HG03442 (cell line): Measurements from ENCODE around the gene SRD5A2.

ENCODE experiments used
- ATAC-seq: cut with Tn5 transposase; IDR thresholded peaks from one replicate; pipeline ENCODE4 v1.9.1; 2021; ENCODE audit warnings: mild to moderate bottlenecking, moderate library complexity; ENCODE audit not compliant: unreplicated experiment

SRD5A2 gene, protein sequence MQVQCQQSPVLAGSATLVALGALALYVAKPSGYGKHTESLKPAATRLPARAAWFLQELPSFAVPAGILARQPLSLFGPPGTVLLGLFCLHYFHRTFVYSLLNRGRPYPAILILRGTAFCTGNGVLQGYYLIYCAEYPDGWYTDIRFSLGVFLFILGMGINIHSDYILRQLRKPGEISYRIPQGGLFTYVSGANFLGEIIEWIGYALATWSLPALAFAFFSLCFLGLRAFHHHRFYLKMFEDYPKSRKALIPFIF

DNA sequence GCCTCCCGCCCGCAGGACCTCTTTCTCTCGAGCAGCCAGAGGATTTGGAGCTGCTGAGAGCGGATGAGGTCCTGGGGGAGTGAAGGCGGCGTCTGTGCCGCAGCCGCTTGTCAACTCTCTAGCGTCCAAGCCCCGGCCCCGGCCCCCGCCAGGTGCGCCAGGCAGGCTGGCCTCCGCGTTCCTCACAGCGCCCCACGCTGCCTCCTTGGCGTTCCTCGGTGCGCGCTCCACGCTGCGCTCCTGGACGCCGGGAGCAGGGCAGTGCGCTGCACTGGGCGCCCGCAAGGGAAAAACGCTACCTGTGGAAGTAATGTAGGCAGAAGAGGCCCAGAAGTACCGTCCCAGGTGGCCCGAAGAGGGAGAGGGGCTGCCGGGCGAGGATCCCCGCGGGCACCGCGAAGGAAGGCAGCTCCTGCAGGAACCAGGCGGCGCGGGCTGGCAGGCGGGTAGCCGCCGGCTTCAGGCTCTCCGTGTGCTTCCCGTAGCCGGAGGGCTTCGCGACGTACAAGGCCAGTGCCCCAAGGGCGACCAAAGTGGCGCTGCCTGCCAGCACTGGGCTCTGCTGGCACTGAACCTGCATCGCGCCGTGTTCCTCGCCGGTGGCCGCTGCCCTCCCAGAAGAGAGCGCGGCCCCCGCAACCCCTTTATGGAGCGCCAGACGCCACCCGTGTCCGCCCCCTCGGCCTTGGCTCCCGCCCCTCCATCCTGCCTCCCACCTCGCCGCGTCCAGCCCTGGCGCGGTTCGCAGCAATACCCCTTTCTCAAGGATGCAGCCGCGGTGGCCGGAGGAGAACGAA, at the start of gene SRD5A2:
SRD5A2 (minus strand) TSS at position 618 of the 797 bp plus-strand sequence; CDS start at position 580, 38 bp downstream.
- ATAC-seq = no peak

DNA sequence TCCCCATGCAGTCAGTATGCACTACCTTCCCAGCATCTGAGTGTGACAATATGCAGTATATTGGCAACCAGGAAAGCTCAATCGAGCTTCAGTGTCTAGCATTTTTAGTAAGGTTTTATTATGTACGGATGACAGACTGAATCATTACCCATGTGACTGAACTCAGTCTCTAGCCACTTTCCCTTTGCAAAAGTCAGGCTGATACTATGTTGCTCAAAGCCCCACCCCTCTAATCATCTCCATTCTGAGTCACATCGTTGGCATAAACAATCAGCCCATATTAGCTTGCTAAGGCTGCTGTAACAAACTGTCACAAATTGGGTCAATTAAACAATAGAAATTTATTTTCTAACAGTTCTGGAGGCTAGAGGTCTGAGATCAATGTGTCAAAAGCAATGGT, 25.8 kb upstream of the SRD5A2 start:
- ATAC-seq = no peak

DNA sequence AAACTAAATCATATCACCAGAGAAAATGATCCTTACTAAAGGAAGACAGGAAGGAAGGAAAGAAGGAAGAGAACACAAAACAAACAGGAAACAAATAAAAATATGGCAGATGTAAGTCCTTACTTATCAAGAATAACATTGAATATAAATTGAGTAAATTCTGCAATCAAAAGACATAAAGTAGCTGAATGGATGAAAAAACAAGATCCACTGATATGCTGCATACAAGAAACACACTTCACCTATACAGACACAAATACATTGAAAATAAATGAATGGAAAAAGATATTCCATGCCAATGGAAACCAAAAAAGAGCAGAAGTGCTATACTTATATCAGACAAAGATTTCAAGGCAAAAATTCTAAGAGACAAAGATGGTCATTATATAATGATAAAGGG, 18.0 kb upstream of the SRD5A2 start:
- ATAC-seq = no peak

DNA sequence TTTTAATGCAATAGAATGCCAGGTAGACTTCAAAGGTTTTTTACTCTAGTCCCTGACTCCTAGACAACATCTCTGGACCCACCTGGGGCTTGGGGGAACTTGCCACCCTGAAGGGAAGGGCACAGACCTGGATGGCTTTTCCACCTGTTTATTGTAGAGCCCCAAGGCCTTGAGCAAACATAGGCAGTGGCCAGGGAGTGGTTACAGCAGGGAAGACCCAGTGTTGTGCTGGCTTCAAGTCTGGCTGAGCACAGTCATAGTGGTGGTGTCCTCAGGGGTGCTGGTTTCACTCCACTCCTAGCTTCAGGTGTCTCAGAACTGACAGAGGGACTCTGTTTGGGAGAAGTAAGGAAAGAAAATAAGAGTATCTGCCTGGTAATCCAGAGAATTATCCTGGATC, 5.5 kb upstream of the SRD5A2 start:
- no peak for ATAC-seq

DNA sequence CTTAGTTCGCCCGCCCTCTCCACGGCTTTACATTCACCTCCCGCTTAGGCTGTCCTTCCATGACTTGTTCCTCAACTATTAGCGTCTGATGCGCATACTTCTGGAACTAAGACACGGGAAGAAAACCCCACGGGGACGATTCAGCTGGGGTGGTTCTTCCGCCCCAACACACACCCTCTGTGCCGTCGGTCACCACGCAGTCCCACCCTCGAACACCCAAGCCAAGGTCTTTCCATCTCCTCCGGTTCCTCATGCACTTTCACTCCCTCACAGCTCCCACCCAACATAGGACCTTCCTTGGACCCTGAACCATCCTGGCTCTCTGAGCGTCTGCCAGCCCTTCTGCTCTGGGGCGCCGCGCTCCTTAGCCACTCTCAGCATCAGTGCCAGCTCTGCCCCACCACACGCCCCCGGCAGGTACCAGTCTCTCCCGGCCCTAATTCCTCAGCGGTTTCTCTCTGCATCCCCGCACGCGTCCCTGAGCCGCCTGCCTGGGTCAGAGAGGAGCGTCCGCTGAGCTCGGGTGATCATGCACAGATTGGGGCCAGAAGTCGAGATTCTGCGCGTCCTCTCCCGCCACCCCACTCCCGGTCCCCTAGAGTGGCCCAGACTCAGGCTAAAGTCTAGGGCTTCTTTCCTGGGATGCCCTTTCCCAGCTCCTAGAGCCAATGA, 522 bp upstream of the SRD5A2 start:
- ATAC-seq = no peak

DNA sequence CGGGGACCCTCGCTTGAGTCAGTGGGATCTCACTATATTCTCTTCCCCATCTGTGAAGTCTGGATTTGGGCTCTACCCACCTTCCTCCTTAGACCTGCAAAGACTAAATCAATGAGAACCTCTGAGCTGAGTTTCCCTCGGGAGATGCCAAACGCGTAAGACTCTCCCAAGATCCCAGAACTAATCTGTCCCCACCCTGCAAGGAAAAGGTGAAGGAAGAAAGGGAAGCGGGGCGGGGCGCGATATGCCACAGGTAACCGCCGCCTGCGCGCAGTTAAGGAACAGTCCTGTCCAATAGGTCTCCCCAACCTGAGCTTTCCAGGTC, 780 bp downstream of the SRD5A2 start:
- no peak for ATAC-seq

DNA sequence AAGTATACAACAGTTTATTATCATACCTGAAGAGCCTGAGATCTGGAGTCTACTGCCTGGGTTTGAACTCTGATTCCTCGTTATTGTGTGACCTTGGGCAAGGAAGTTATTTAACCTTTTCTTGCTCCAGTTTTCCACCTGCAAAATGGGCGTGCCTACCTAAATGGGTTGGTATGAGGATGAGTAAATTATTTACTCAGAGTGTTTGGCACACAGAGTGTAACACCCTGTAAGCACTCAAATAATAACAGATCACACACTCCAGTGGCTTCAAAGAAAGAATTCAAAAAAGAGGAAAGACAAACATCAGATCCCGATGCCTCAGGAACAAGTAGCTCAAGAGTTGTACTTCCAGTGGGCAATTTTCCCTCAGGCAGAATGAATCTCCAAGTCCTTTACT, 2.4 kb downstream of the SRD5A2 start:
- ATAC-seq = no peak

DNA sequence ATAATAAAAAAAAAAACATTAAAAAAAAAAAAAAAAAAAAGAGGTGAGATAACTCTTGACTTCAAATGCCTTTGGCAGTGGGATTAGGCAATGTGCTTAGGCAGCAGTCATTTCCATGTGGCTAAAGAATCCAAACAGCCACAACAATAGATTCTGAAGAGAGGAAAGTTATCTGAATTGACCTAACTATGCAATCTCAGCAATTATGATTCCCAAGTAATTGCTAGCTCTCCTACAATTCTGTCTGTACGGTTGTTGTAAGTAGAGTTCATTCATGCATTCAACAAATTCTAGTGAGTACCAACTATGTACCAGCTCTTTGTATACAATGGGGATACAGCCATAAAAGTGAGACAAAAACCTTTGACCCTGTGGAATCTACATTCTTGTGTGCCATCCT, 3.6 kb downstream of the SRD5A2 start:
- ATAC-seq = no peak

DNA sequence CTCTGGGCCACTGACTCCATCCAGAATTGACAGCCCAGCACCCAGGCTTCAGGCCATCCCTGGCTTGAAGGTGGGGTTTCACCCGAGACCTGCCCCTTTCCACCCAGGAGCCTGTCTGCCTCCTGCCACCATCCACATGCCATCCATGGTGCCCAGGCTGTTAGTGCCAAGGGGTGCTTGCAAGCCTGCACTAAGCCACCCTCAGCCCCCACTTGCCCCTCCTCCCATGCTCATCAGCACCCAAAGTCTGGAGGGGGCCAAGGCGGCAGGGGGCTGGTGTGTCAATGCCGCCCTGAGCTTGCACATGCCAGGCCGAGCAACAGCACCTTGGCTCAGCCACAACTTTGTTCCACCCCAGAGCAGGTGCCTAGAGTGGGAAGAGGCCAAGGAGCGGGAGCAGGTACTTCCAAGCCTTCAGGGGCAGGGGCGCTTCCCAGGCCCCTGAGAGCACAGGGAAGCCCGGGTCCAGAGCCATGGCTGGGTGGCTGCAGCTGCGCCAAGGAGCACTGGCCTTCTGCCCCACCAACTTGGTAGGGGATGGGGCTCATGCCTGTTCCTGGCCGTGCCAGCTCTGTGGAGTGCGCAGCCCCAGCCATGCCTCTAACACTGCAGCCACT, 12.0 kb downstream of the SRD5A2 start:
- ATAC-seq = no peak

DNA sequence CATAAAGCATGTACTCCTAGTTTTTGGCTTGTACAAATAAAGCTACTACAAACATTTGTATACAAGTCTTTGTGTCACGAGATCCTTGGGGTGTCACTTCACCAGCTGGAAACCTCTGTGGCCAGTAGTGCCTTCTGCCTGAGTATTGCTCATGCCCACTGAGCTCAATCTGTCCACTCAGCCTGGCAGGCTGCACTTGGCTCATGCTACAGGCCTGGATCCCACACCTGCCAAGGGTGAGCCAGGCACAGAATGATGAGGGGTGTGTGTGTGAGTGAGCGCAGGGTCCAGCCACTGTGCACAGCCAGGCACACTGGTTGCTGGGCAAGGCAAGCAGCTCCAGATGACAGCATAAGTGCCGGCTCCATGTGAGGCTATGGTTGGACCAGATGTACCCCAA, 13.1 kb downstream of the SRD5A2 start:
- ATAC-seq = no peak

DNA sequence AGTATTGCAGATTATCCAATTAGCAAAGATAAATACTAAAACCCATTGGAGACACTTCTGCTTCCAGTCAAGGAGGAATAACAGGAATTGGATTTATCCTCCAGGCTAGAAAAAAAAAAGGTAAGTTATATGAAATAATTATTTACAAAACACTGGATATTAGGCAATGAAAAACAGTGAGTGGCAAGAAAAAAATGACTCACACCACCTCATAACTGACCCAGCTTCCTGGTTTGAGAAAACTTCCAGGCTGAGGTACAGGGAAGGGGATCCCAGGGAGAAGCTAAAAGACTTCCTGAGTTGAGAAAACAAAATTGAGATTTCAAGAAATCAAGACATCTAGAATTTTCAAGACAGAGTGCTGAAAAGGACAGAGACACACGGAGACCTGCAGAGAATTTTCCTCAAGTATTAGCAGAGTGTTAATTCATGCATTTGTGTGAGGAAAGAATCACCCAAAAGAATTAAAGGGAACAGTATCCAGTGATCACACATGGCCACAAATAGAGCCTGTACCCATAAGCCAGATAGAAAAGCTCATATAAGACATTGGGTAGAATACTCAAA, 17.4 kb downstream of the SRD5A2 start:
- no peak for ATAC-seq

DNA sequence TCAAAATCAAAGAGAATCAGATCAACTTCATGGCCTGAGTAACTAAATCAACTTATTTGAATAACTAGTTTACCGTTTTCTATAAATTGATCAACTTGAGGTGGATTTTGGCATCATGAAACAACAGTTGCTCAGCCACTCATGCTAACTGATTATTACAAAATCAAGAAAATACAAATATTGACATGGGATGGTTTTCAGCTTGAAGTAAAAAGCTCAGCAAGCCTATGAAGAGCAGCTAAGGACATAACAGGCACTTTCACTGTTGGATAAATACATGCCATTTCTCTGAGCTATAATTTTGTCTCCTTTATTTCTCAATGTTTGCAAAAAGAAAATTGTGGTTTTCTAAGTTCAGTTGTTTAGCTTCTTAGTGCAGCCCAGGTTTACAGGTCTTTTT, 18.9 kb downstream of the SRD5A2 start:
- no peak for ATAC-seq

DNA sequence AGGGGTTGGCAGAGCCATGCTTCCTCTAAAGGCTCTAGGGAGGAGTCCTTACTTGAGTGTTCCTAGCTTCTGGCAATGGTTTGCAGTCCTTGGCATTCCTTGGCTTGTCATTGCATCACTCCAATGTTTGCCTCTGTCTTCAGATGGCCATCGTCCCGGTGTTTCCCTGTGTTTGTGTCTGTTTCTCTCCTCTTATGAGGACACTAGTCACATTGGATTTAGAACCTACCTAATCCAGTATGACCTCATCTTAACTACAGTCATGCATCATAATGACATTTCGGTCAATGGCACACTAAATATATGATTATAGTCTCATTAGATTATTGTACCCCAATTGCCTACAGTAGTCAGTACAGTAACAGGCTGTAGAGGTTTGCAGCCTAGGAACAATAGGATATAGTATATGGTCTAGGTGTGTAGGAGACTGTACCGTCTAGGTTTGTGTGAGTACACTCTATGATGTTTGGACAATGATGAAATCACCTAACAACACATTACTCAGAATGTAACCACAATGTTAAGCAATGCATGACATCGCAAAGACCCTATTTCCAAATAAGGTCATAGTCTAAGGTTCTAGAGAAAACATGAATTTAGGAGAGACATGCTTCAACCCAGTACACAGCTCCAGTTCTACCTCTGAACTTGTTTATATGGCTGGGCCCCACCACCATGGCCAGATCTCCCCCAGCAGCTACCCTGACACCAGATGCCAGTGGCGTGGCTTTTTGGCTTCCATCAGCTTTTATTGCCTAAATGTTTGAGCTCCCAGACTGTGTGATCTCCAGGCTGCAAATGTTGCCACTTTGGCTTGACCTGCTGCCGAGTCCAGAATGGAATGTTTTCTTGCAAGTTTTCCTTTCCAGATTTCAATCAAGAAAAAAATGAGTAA, 22.1 kb downstream of the SRD5A2 start:
- no peak for ATAC-seq

DNA sequence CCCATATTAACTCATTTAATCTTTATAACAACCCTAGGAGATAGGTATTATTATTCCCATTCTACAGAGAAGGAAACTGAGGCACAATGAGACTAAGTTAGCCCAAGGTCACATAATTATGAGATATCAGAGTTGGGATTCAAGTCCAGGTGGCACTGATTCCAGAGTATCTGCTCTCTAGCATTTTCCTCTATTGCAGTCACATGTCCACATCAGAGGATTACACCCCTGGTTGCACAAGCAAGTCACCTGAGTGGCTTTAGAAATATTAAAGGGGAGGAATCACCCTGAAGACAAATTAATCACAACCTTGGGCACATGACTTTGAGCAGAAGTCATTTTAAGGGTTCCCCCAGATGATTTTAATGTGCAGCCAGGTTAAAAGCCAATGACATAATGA, 23.8 kb downstream of the SRD5A2 start:
- no peak for ATAC-seq

DNA sequence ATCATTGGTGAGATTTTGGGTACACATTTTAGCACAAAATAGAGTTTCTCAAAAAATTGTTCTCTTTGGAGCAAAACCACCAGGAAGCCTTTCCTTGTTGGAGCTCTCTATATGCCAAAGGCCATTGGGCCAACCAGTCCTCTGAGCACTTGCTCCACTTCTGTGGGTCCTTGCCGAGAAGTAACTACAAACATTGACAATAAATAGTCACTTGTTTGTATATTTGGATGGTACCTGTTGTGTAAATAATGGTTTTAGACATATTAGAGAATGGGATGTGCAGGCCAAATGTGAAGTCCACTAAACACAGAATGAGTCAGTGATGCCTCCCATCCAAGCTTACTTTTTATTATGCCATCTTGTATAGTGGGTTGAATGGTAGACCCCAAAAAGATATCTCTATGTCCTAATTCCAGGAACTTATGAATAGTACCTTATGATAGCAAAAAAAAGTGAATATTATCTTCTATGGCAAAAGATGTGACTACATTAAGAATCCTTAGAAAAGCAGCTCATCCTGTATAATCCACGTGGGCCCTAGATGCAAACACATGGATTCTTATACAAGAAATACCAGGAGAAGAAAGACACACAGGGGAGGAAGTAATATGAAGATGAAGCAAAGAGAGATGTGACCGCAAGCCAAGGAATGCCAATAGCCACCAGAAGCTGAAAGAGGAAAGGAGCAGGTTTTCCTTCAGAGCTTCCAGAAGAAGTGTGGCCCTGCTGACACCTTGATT, 24.6 kb downstream of the SRD5A2 start:
- no peak for ATAC-seq

DNA sequence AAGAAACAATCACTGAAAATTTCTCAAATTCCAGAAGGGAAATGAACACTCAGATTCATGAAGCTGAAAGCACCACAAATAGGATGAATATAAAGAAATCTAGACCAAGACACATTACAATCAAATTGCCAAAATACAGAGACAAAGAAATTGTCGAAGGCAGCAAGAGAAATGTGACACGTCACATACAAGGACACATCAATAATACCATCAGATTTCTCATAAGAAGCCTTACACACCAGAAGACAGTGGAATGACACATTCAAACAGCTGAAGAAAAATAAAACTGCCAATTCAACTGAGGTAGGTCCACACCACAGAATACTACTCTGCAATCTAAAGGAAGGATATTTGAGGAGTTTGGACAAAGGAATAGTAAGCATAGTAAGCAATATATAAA, 27.4 kb downstream of the SRD5A2 start:
- no peak for ATAC-seq

DNA sequence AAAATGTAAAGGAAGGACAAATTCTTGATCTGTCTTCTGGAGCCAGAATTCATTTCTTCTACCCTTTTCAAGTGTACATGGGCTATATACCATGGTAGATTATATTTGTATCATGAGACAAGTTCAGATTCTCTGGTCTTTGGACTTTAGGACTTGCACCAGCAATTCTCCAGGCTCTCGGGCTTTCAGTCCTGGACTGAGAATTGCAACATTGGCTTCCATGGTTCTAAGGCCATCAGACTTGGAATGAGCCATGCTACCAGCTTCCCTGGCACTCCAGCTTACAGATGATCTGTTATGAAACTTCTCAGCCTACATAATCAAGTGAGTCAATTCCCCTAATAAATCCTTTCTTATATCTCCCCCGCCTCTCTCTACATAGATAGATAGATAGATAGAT, 33.3 kb downstream of the SRD5A2 start:
- no peak for ATAC-seq

DNA sequence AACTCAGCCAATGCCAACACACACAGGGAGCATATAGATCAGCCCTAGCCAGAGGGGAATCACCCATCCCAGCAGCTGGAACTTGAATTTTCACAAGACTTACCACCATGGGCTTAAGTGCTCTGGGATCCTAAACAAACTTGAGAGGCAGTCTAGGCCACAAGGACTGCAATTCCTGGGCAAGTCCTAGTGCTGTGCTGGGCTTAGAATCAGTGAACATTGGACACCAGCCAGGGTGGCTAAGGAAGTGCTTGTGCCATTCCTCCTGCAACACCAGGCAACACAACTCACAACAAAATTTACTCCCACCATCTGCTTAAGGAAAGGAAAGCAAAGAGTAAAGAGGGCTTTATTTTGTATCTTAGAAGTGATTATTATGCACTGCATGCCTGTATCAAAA, 38.9 kb downstream of the SRD5A2 start:
- no peak for ATAC-seq

DNA sequence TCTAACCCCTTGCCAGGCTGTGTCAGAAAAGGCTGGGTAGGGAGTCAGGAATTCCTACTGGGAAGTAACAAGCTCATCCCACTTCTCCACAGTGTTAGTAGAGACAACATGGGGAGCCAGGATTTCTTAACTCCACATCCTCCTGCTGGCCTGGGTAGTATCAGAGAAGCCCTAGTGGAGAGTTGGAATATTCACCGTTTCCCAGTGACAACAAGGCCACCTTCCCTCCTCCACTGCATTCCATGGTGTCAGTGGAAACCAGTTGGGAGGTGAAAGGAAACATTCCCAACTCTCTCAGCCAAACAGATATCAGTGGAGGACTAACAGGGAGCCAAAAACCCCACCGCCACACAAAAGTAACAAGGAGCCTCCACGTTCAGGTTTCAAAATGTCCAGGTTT, 41.2 kb downstream of the SRD5A2 start:
- no peak for ATAC-seq

DNA sequence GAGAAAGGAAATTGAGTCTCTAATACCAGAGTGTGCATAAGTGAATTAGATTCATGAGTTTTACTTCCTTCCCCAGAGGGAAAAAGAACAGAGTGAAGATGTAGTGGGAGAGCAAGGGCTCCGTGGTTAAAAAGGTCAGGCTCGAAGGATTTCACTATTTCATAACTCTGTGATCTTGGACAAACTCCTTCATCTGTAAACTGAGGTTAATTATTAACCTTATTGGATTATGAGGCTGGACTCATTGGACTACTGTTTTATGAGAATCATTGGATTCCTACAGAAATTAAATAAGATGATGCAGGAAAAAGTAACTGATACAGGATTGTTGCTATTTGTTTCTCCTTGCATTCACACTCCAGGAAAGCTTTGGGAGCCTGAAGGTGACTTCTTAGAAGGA, 45.0 kb downstream of the SRD5A2 start:
- ATAC-seq = no peak
